Measurements from ENCODE around the gene CBR3. TPM values are rescaled to one million over a fixed set of nuclear protein-coding genes. Genes with fewer than 3 reads are reported as not detected.

Gene CBR3
- polyA plus RNA-seq, 1 of the 3 experiments (the other 2 are of a cell fraction): 6.7 TPM

DNA sequence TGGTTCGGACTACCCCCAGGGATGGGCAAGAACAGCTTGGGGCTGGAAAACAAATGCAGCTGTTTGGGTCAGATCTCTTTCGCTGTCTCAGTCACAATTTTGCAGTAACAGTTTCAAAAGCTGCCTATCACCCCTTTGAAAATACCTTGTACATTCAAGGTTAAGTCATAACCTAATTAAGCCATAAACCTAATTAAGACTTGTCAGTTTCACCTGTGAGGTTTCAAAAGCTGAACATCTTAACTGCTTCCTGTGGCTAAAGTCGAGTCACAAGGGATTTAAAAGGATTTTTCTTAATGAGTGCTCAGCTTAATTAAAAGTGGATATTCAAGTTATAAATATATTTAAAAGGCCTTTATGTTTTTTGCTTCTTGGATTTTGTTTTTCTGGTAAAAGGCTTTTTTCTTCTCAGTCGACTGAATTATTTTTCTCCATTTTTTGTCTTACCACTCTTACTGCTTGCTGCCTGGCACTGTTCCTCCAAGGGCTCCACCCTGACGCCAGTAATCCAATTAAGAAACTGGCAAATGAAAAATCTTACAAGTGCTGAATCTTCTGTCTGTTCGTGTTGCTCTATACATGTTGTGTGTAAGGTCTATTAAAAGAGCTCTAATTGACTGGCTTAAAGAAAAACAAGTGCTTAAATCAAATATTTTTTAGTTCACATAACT, 33.8 kb upstream of the CBR3 start:
- Histone ChIP-seq H3K4me3 (ENCODE audit: low read depth in 2 of 2, low read length in 1 of 2) (no peak overlapping the region), H3K9me3 (no peaks in the 10 kb centered on the region), H3K79me2 (ENCODE audit: insufficient read depth) (no peaks in the 10 kb centered on the region), H2AFZ (ENCODE audit: low read depth) (no peak overlapping the region), H3K27ac (ENCODE audit: low read depth in 2 of 2, low read length in 1 of 2) (no peak overlapping the region), H4K20me1 (ENCODE audit: insufficient read depth) (no peaks in the 10 kb centered on the region), H3K4me1 (ENCODE audit: control insufficient read depth in 1 of 2, insufficient read depth in 2 of 2, low read depth in 1 of 2, low read length in 1 of 2) (no peaks in the 10 kb centered on the region), H3F3A (replicated peaks; ENCODE audit: insufficient read depth) (no peaks in the 10 kb centered on the region), H3K36me3 (replicated peaks in 1 of 2; ENCODE audit: control insufficient read depth in 1 of 2, insufficient read depth in 2 of 2, low read length in 1 of 2) (no peaks in the 10 kb centered on the region), H3K27me3 (ENCODE audit: insufficient read depth) (no peaks in the 10 kb centered on the region; the same call in 1 of the 2 replicates), H3K4me2 (no peak overlapping the region), H3K9ac (no peak overlapping the region), H3K9me2 (no peaks in the 10 kb centered on the region)
- TF ChIP-seq TAF1 (IDR thresholded peaks at IDR 0.05; ENCODE audit: borderline replicate concordance, low read depth, low read length): no peak
- TF ChIP-seq GABPA (IDR thresholded peaks at IDR 0.05; ENCODE audit: low read depth): no peak
- no peak for TF ChIP-seq POLR2AphosphoS5 (IDR thresholded peaks at IDR 0.05; ENCODE audit: low read depth, low read length)
- DNase-seq: no peak
- ChIA-PET POLR2A (no interaction called here), CTCF (interaction anchor here (1.1 to 2.0 kb wide), 3 partner anchors 11 to 25 kb away, joined by 6 to 9 read pairs (median 8); no protein-coding TSS in a partner anchor)
- WGBS (ENCODE audit: low lambda C conversion rate): 41% methylated on average over 6 of the region's 6 CpGs

DNA sequence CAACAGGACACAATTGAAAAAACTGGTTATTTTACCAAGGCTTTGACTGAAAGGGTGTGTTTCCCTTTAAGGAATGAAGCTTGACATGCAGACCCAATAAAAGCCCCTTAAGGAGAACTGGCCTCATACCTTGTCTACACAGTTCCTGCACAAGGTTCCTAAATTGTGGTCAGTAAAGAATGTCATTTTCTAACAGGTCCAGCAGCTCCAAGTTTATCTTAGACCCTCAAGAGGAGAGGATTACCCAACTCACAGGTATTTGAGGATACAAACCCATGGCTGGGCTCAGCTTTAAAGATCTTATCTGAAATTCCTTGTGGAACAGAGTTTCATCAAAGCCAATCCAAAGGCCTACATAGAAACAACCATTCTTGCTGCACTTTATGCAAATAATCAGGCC, 31.4 kb upstream of the CBR3 start:
- Histone ChIP-seq H3K27me3 (ENCODE audit: insufficient read depth) (no peaks in the 10 kb centered on the region; the same call in 1 of the 2 replicates), H2AFZ (ENCODE audit: low read depth) (no peak overlapping the region), H3K4me1 (ENCODE audit: control insufficient read depth in 1 of 2, insufficient read depth in 2 of 2, low read depth in 1 of 2, low read length in 1 of 2) (no peaks in the 10 kb centered on the region), H3F3A (replicated peaks; ENCODE audit: insufficient read depth) (no peaks in the 10 kb centered on the region), H3K9me3 (no peaks in the 10 kb centered on the region), H3K4me2 (no peak overlapping the region), H3K79me2 (ENCODE audit: insufficient read depth) (no peaks in the 10 kb centered on the region), H3K9ac (no peak overlapping the region), H4K20me1 (ENCODE audit: insufficient read depth) (no peaks in the 10 kb centered on the region), H3K9me2 (no peaks in the 10 kb centered on the region), H3K4me3 (ENCODE audit: low read depth in 2 of 2, low read length in 1 of 2) (no peak overlapping the region), H3K36me3 (replicated peaks in 1 of 2; ENCODE audit: control insufficient read depth in 1 of 2, insufficient read depth in 2 of 2, low read length in 1 of 2) (no peaks in the 10 kb centered on the region), H3K27ac (ENCODE audit: low read depth in 2 of 2, low read length in 1 of 2) (no peak overlapping the region)
- no peak for DNase-seq
- CTCF ChIA-PET: interaction anchor here (1.1 to 3.0 kb wide), 5 partner anchors 9 to 38 kb away, joined by 3 to 11 read pairs (median 4); no protein-coding TSS in a partner anchor
- no peak for TF ChIP-seq CHD2 (IDR thresholded peaks at IDR 0.05; ENCODE audit: low read length, partially characterized antibody)
- POLR2A ChIA-PET: no interaction called here

DNA sequence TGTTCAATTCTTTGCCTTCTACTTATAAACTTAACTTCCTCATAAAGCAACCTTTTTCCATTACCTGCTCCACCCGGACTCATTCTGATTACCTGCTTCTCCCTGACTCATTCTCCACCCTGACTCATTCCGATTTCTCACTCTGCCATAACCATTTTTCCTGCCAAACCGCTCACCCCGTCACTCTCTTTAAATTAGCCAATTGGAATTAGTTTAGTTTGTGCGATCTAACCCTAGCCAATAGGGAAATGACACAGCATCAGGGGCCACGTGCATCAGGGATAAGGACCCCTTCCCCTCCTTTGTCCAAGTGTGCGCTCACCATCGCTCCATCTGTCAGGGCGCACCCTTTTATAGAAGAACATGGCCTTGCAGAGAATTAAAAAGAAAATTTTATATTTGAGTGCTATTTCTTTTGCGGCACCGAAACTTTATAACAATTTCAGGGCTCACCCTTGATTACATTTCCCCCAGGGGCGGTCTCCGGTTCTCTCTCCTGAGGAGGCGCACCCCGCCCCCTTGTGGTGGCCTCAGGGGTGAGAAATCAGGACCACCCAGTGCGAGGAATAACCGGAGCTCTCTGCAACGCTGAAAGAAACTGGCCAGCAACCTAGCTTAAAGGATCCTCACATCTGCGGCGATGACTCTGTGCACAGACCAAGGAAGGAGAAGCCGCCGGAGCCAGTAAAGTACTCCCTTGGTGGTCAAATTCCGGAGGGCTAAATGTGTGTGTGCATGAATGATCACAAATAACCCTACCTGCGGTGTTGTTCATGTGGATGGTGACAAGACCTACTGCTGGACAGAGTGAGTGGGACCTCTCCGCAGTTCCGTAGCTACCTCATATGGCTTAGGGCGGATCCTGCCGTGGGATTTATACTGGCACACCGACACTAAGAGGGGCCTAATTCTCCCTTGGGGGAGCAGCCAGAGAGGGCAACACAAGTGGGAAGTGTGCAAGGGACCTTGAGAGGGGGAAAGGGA, 30.3 kb upstream of the CBR3 start:
- Histone ChIP-seq H3F3A (replicated peaks; ENCODE audit: insufficient read depth) (no peaks in the 10 kb centered on the region), H3K27me3 (ENCODE audit: insufficient read depth) (no peaks in the 10 kb centered on the region; the same call in 1 of the 2 replicates), H3K9me3 (no peaks in the 10 kb centered on the region), H3K79me2 (ENCODE audit: insufficient read depth) (no peaks in the 10 kb centered on the region), H3K36me3 (replicated peaks in 1 of 2; ENCODE audit: control insufficient read depth in 1 of 2, insufficient read depth in 2 of 2, low read length in 1 of 2) (no peaks in the 10 kb centered on the region), H2AFZ (ENCODE audit: low read depth) (no peak overlapping the region), H3K4me2 (no peak overlapping the region), H3K9me2 (no peaks in the 10 kb centered on the region), H3K4me1 (ENCODE audit: control insufficient read depth in 1 of 2, insufficient read depth in 2 of 2, low read depth in 1 of 2, low read length in 1 of 2) (no peaks in the 10 kb centered on the region), H3K9ac (no peak overlapping the region), H3K27ac (ENCODE audit: low read depth in 2 of 2, low read length in 1 of 2) (no peak overlapping the region), H3K4me3 (ENCODE audit: low read depth in 2 of 2, low read length in 1 of 2) (no peak overlapping the region), H4K20me1 (ENCODE audit: insufficient read depth) (no peaks in the 10 kb centered on the region)
- ChIA-PET CTCF (interaction anchor here (0.7 to 3.0 kb wide), 10 partner anchors 8 to 76 kb away, joined by 3 to 11 read pairs (median 3); no protein-coding TSS in a partner anchor), POLR2A (no interaction called here)
- WGBS (ENCODE audit: low lambda C conversion rate): 75% methylated on average over 29 of the region's 29 CpGs
- TF ChIP-seq, protein P1, sequence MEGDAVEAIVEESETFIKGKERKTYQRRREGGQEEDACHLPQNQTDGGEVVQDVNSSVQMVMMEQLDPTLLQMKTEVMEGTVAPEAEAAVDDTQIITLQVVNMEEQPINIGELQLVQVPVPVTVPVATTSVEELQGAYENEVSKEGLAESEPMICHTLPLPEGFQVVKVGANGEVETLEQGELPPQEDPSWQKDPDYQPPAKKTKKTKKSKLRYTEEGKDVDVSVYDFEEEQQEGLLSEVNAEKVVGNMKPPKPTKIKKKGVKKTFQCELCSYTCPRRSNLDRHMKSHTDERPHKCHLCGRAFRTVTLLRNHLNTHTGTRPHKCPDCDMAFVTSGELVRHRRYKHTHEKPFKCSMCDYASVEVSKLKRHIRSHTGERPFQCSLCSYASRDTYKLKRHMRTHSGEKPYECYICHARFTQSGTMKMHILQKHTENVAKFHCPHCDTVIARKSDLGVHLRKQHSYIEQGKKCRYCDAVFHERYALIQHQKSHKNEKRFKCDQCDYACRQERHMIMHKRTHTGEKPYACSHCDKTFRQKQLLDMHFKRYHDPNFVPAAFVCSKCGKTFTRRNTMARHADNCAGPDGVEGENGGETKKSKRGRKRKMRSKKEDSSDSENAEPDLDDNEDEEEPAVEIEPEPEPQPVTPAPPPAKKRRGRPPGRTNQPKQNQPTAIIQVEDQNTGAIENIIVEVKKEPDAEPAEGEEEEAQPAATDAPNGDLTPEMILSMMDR (IDR thresholded peaks at IDR 0.05): peak; percentile 39
- TF ChIP-seq, protein P2, sequence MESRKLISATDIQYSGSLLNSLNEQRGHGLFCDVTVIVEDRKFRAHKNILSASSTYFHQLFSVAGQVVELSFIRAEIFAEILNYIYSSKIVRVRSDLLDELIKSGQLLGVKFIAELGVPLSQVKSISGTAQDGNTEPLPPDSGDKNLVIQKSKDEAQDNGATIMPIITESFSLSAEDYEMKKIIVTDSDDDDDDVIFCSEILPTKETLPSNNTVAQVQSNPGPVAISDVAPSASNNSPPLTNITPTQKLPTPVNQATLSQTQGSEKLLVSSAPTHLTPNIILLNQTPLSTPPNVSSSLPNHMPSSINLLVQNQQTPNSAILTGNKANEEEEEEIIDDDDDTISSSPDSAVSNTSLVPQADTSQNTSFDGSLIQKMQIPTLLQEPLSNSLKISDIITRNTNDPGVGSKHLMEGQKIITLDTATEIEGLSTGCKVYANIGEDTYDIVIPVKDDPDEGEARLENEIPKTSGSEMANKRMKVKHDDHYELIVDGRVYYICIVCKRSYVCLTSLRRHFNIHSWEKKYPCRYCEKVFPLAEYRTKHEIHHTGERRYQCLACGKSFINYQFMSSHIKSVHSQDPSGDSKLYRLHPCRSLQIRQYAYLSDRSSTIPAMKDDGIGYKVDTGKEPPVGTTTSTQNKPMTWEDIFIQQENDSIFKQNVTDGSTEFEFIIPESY (IDR thresholded peaks at IDR 0.05; ENCODE audit: borderline replicate concordance, low read depth): no peak
- peak; percentile 5; the same call in 1 of the 2 replicates for TF ChIP-seq RAD21 (IDR thresholded peaks at IDR 0.05; ENCODE audit: low read length)
- DNase-seq: peak; percentile 33

Measured in SK-N-SH (cell line).